HK-2 (cell line): ENCODE measurements around the gene HNRNPA3.
"Not testable (repeated sequence)": the region's sequence is repeated elsewhere in the genome, so short reads cannot be mapped to it uniquely, and the experiment has no call there.

Experiments used
- DNase-seq: peaks from one replicate; pipeline ENCODE4 v3.0.0-alpha.2; 2018; ENCODE audit not compliant: unreplicated experiment

The HNRNPA3 gene

GRCh38 chr2:177188482-177189469, 23.8 kb upstream of the HNRNPA3 start:
- DNase-seq = no peak

- DNase-seq = no peak
Measured at GRCh38 chr2:177190941-177191340, 21.7 kb upstream of the HNRNPA3 start.

- no peak for DNase-seq
Measured at GRCh38 chr2:177192788-177193187, 19.8 kb upstream of the HNRNPA3 start.

GRCh38 chr2:177193240-177193639, 19.4 kb upstream of the HNRNPA3 start:
- DNase-seq = no peak

GRCh38 chr2:177195194-177195593, 17.4 kb upstream of the HNRNPA3 start:
- DNase-seq = no peak

- DNase-seq = not testable (repeated sequence)
Measured at GRCh38 chr2:177200419-177200818, 12.2 kb upstream of the HNRNPA3 start.

- no peak for DNase-seq
Measured at GRCh38 chr2:177201919-177202346, 10.7 kb upstream of the HNRNPA3 start.

- no peak for DNase-seq
Measured at GRCh38 chr2:177204417-177204816, 8.2 kb upstream of the HNRNPA3 start.

GRCh38 chr2:177207101-177207500, 5.5 kb upstream of the HNRNPA3 start:
- DNase-seq = no peak

GRCh38 chr2:177211169-177211568, 1.4 kb upstream of the HNRNPA3 start:
- DNase-seq = no peak

GRCh38 chr2:177211576-177212105, 953 bp upstream of the HNRNPA3 start:
- DNase-seq = no peak

GRCh38 chr2:177212891-177213856, 580 bp downstream of the HNRNPA3 start:
- peak; percentile 91 for DNase-seq

- DNase-seq = no peak
Measured at GRCh38 chr2:177217247-177217843, 4.8 kb downstream of the HNRNPA3 start.

GRCh38 chr2:177219787-177220186, 7.2 kb downstream of the HNRNPA3 start:
- not testable (repeated sequence) for DNase-seq

GRCh38 chr2:177221534-177221933, 8.9 kb downstream of the HNRNPA3 start:
- no peak for DNase-seq

- DNase-seq = no peak
Measured at GRCh38 chr2:177221970-177222369, 9.4 kb downstream of the HNRNPA3 start.

GRCh38 chr2:177223436-177223835, 10.8 kb downstream of the HNRNPA3 start:
- not testable (repeated sequence) for DNase-seq

- DNase-seq = no peak
Measured at GRCh38 chr2:177225965-177226360, 13.4 kb downstream of the HNRNPA3 start.

GRCh38 chr2:177229442-177230242, 17.0 kb downstream of the HNRNPA3 start:
- DNase-seq = no peak

GRCh38 chr2:177231270-177231669, 18.7 kb downstream of the HNRNPA3 start:
- DNase-seq = no peak
